Breast epithelium (tissue), 3 donors: ENCODE measurements around the gene HACE1.

Source experiments
- CTCF ChIP-seq, 3 donors: fragments of 450-650 bp; IDR thresholded peaks; one replicate each; pipeline ENCODE4 v1.5.1; 2016 to 2017; ENCODE audit warnings: antibody characterized with exemption in 3 of 3, mild to moderate bottlenecking in 3 of 3, moderate library complexity in 3 of 3
- POLR2A ChIP-seq: fragments of 450-650 bp; IDR thresholded peaks from one replicate; pipeline ENCODE4 v1.6.1; 2016; ENCODE audit warnings: antibody characterized with exemption, mild to moderate bottlenecking, moderate library complexity

GRCh38 chr6:104787305-104787704 lies 72.4 kb downstream of the HACE1 start:
- TF ChIP-seq CTCF (IDR thresholded peaks at IDR 0.05) (no peak), POLR2A (no peak)
